ENCODE measurements around the gene SLX4IP. TPM values are rescaled to one million over a fixed set of nuclear protein-coding genes. Genes with fewer than 3 reads are reported as not detected.

Gene SLX4IP
- total RNA-seq, 4 donors from 2014 or later = 2.0 to 3.4 (median 3.3) TPM

- DNase-seq (ENCODE audit: low spot score) (no peak), ATAC-seq (ENCODE audit: low FRiP score) (no peak)
- no peak for TF ChIP-seq CTCF (IDR thresholded peaks at IDR 0.05)
These were observed 106.7 kb downstream of the SLX4IP start for GRCh38 chr20:10541668-10542411.

- TF ChIP-seq CTCF (IDR thresholded peaks at IDR 0.05) = no peak
- no peak for DNase-seq (ENCODE audit: low spot score)
- ATAC-seq (ENCODE audit: low FRiP score) = no peak
These were observed 107.3 kb downstream of the SLX4IP start for GRCh38 chr20:10542442-10542841.

- DNase-seq (ENCODE audit: low spot score) (no peak), ATAC-seq (ENCODE audit: low FRiP score) (no peak)
- TF ChIP-seq CTCF (IDR thresholded peaks at IDR 0.05) = no peak
These were observed 108.4 kb downstream of the SLX4IP start for GRCh38 chr20:10543480-10543879.

GRCh38 chr20:10547276-10548114, 112.4 kb downstream of the SLX4IP start:
- no peak for TF ChIP-seq CTCF (IDR thresholded peaks at IDR 0.05)
- no peak for ATAC-seq (ENCODE audit: low FRiP score)
- DNase-seq (ENCODE audit: low spot score) = no peak

GRCh38 chr20:10549511-10549910, 114.4 kb downstream of the SLX4IP start:
- ATAC-seq (ENCODE audit: low FRiP score) (no peak), DNase-seq (ENCODE audit: low spot score) (no peak)
- no peak for TF ChIP-seq CTCF (IDR thresholded peaks at IDR 0.05)

- DNase-seq (ENCODE audit: low spot score) (no peak), ATAC-seq (ENCODE audit: low FRiP score) (no peak)
- TF ChIP-seq CTCF (IDR thresholded peaks at IDR 0.05) = no peak
These were observed 115.4 kb downstream of the SLX4IP start for GRCh38 chr20:10550204-10551118.
